Measurements from ENCODE around the gene ACLY.
"Not testable (repeated sequence)": the region's sequence is repeated elsewhere in the genome, so short reads cannot be mapped to it uniquely, and the experiment has no call there.

ACLY gene

DNA sequence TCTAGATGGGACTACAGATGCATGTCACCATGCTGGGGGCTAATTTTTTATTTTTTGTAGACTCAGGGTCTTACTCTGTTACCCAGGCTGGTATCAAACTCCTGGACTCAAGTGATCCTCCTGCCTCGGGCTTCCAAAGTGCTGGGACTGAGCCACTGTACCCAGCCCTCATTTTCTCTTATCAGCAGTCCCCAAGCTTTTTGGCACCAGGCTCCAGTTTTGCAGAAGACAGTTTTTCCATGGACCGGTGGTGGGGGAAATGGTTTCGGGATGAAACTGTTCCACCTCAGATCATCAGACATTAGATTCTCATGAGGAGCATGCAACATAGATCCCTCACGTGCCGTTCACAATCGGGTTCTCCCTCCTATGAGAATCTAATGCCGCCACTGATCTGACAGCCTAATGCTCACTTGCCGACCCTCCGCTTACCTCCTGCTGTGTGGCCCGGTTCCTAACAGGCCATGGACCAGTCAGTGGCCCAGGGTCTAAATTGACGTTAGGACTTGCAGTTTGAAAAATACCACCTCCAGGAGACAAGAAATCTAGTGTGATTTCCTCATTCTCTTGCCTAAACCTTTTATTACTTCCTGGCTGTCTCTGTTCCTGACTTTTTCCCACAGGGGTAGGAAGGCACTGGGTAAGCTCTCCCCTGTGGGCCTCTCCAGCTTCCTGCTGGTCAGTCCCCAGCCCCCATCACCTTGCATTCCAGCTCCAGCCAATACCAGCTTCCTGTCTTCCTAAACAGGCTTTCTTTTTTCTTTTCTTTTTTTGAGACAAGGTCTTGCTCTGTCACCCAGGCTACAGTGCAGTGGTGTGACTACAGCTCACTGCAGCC lies 38.5 kb upstream of the ACLY start:
- CTCF ChIA-PET = interaction anchor here (0.7 to 0.8 kb wide), 2 partner anchors 29 to 449 kb away, joined by 3 to 4 read pairs; no protein-coding TSS in a partner anchor
- Mint-ChIP-seq H3K4me3 (no peak overlapping the region), H3K4me1 (no peaks in the 10 kb centered on the region), H3K9me3 (no peaks in the 10 kb centered on the region), H3K27me3 (peaks cover 18% of the 10 kb centered on the region), H3K27ac (no peak overlapping the region), H3K36me3 (no peaks in the 10 kb centered on the region)
- DNase-seq = no peak

DNA sequence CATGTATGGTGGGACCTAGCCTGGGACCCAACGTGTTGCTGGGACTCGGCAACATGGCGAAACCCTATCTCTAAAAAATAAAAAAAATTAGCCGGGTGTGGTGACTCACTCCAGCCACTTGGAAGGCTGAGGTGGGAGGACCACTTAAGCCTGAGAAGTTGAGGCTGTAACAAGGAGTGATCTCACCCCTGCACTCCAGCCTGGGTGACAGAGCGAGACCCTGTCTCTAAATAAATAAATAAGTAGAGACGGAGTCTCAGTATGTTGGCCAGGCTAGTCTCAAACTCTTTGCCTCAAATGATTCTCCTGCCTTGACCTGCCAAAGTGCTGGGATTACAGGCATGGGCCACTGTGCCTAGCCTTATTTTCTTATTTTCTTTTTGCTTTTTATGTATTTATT lies 37.8 kb upstream of the ACLY start:
- CTCF ChIA-PET = no interaction called here
- Mint-ChIP-seq H3K27me3 (peaks cover 11% of the 10 kb centered on the region), H3K4me3 (no peak overlapping the region), H3K4me1 (no peaks in the 10 kb centered on the region), H3K36me3 (no peaks in the 10 kb centered on the region), H3K27ac (no peak overlapping the region), H3K9me3 (no peaks in the 10 kb centered on the region)
- DNase-seq = no peak

DNA sequence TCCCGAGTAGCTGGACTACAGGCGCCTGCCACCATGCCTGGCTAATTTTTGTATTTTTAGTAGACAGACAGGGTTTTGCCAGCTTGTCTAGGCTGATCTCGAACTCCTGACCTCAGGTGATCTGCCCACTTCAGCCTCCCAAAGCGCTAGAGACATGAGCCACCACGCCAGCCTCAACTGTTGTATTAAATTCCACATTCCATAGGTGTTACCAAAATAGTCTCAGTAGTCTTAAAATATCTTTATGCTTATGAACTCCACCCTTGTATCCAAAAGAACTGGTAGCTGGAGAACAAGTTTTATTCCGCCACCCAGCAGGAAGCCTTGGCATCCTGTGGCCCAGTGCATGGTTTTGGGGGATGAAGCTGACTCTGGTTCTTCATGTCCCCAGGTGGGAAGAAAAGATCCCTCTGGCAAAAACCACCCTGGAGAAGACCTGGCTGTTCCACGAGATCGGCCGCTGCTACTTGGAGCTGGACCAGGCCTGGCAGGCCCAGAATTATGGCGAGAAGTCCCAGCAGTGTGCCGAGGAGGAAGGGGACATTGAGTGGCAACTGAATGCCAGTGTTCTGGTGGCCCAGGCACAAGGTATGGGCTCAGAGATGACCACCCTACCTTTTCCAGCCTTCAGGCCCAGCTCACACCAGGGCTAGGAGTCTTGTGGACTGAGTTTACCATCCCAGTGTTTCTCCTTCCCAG lies 30.2 kb upstream of the ACLY start:
- H3K4me3 Mint-ChIP-seq = no peak overlapping the region
- CTCF ChIA-PET = no interaction called here
- H3K36me3 Mint-ChIP-seq = no peaks in the 10 kb centered on the region
- DNase-seq = no peak
- H3K4me1 Mint-ChIP-seq = no peaks in the 10 kb centered on the region
- H3K27ac Mint-ChIP-seq = no peak overlapping the region
- no peaks in the 10 kb centered on the region for H3K9me3 Mint-ChIP-seq
- H3K27me3 Mint-ChIP-seq = no peaks in the 10 kb centered on the region

DNA sequence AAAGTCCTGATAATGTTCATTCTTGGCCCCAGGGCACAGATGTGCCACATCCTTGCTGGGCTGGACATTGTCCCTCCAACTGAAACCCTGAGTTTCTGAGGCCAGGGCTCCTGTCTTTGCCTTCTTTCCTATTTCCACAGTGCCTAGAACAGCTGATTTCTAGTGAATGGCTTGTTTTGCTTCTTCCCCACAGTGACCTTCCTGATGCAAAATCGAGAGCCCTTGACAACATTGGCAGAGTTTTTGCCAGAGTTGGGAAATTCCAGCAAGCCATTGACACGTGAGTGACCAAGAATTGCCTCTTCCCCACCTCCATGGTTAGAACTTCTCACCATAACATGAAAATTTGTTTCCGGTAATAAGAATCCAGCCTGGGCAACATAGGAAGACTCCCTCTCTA lies 26.2 kb upstream of the ACLY start:
- Mint-ChIP-seq H3K27me3 (peaks cover 13% of the 10 kb centered on the region), H3K9me3 (no peaks in the 10 kb centered on the region), H3K36me3 (no peaks in the 10 kb centered on the region), H3K4me1 (no peaks in the 10 kb centered on the region), H3K4me3 (no peak overlapping the region), H3K27ac (no peak overlapping the region)
- CTCF ChIA-PET = no interaction called here
- DNase-seq = no peak

DNA sequence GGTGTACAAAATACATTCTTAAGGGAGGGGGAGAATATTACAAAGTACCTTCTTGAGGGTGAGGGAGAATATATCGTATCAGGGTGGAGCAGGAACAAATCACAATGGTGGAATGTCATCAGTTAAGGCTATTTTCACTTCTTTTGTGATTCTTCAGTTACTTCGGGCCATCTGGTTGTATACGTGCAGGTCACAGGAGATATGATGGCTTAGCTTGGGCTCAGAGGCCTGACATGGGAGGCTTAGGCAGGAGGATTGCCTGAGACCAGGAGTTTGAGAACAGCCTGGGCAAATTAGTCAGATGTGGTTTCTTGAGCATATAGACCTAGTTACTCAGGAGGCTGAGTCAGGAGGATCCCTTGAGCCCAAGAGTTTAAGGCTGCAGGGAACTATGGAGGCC lies 24.7 kb upstream of the ACLY start:
- H3K4me1 Mint-ChIP-seq = no peaks in the 10 kb centered on the region
- H3K9me3 Mint-ChIP-seq = no peaks in the 10 kb centered on the region
- no peak overlapping the region for H3K4me3 Mint-ChIP-seq
- peaks cover 23% of the 10 kb centered on the region for H3K27me3 Mint-ChIP-seq
- DNase-seq = no peak
- no peak overlapping the region for H3K27ac Mint-ChIP-seq
- CTCF ChIA-PET = no interaction called here
- H3K36me3 Mint-ChIP-seq = no peaks in the 10 kb centered on the region

DNA sequence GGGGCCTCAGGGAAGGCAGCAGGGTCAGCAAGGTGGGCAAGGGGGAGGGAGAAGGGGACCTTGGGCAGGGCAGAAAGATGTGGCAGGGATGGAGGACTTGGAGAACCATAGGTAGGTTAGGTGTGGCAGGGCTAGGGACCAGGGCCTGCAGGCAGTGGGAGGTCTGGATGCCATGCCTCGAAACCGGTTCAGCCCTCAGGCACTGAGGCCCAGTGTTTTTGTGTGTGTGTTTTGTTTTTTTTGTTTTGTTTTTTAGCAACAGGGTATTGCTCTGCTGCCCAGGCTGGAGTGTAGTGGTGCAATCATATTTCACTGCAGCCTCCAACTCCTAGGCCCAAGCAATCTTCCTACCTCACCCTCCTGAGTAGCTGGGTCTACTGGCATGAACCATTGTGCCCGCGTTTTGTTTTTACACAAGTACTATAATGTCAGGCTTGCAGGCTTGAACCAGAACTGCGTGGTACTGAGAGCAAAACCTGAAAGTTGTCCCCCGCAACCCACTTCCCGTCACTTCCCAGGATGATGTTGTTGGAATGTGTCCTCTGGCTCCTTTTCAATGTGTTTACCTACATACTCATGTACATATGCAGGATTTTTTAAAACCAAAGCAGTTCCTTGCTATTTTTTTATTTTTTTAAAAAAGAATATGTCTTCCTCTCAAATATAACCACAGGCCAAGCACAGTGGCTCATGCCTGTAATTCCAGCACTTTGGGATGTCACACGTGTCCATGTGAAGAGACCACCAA lies 24.0 kb upstream of the ACLY start:
- H3K4me3 Mint-ChIP-seq = no peak overlapping the region
- DNase-seq = no peak
- H3K27me3 Mint-ChIP-seq = peaks cover 23% of the 10 kb centered on the region
- CTCF ChIA-PET = interaction anchor here (0.5 kb wide), 1 partner anchor 157 kb away, joined by 3 read pairs; no protein-coding TSS in a partner anchor
- H3K27ac Mint-ChIP-seq = no peak overlapping the region
- H3K9me3 Mint-ChIP-seq = no peaks in the 10 kb centered on the region
- no peaks in the 10 kb centered on the region for H3K36me3 Mint-ChIP-seq
- H3K4me1 Mint-ChIP-seq = no peaks in the 10 kb centered on the region

DNA sequence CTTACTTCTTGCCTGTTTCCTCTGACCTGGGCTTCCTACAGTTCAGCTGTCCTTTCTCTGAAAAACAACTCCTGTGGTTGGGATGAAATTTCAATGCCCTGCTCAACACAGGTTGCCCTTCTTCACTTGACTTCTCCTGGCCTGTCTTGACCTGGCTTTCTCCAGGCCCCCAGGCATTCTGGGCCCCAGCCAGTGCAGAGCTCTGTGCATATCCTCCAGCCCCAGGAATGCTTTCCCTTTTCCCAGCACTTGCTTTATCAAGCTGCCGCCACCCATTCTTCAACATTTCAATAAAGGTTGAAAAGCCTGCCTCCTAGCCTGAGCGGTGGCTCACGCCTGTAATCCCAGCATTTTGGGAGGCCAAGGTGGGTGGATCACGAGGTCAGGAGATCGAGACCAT lies 22.4 kb upstream of the ACLY start:
- H3K9me3 Mint-ChIP-seq = no peaks in the 10 kb centered on the region
- DNase-seq = no peak
- no peaks in the 10 kb centered on the region for H3K36me3 Mint-ChIP-seq
- CTCF ChIA-PET = no interaction called here
- H3K4me1 Mint-ChIP-seq = no peaks in the 10 kb centered on the region
- H3K4me3 Mint-ChIP-seq = no peak overlapping the region
- H3K27me3 Mint-ChIP-seq = peaks cover 23% of the 10 kb centered on the region
- H3K27ac Mint-ChIP-seq = no peak overlapping the region

DNA sequence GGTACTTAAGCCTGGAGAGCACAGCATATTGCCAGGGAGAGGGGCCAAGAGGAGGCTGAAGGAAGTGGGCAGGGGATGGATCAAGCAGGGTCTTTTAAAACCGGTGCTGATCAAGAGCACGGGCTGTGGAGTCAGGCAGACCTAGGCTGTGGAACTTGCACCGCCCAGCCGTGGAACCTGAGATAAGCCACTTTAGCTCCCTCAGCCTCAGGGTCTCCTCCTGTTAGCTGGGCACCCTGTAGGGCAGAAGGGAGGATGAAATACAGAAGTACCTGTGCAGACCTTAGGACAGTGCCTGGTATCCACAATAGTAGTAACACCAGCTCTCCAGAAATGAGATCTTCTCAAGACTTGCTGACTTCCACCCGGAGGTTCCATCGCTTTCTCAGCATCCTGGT lies 20.9 kb upstream of the ACLY start:
- DNase-seq = no peak
- H3K36me3 Mint-ChIP-seq = no peaks in the 10 kb centered on the region
- H3K9me3 Mint-ChIP-seq = no peaks in the 10 kb centered on the region
- peaks cover 23% of the 10 kb centered on the region for H3K27me3 Mint-ChIP-seq
- H3K4me1 Mint-ChIP-seq = peaks cover 1% of the 10 kb centered on the region
- CTCF ChIA-PET = interaction anchor here (1.2 kb wide), 1 partner anchor 10 kb away, joined by 4 read pairs; the partner anchor contains the start of gene ODAD4
- no peak overlapping the region for H3K4me3 Mint-ChIP-seq
- H3K27ac Mint-ChIP-seq = no peak overlapping the region

DNA sequence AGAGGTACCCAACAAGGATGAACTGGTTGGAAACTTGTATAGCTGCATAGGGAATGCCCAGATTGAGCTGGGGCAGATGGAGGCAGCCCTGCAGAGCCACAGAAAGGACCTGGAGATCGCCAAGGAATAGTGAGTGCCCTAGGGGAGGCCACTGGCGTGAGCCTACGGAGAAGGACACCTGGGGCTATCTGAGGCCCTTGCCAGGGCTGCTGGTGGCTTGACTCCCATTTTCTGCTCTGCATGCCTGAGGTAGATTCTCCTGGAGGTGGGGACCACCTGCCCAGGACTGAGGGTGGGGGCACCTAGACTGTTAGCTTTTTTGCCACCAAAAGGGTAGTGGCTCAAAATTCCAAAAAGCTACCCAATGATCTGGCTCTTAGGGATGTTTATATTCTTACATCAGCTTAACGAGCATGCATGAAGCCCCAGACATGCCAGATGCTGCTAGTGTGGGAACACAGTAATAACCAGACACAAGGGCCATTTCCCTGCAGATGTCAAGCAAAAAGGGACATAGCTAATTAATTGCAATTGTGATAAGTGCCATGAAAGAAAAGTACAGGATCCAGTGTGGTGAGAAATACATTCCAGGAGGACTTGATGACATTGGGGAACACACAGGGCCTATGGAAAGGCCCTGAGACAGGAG lies 20.4 kb upstream of the ACLY start:
- no peak overlapping the region for H3K27ac Mint-ChIP-seq
- CTCF ChIA-PET = interaction anchor here (0.8 to 1.2 kb wide), 2 partner anchors 9 to 25 kb away, joined by 3 to 4 read pairs; partner anchors contain the start of gene ODAD4

DNA sequence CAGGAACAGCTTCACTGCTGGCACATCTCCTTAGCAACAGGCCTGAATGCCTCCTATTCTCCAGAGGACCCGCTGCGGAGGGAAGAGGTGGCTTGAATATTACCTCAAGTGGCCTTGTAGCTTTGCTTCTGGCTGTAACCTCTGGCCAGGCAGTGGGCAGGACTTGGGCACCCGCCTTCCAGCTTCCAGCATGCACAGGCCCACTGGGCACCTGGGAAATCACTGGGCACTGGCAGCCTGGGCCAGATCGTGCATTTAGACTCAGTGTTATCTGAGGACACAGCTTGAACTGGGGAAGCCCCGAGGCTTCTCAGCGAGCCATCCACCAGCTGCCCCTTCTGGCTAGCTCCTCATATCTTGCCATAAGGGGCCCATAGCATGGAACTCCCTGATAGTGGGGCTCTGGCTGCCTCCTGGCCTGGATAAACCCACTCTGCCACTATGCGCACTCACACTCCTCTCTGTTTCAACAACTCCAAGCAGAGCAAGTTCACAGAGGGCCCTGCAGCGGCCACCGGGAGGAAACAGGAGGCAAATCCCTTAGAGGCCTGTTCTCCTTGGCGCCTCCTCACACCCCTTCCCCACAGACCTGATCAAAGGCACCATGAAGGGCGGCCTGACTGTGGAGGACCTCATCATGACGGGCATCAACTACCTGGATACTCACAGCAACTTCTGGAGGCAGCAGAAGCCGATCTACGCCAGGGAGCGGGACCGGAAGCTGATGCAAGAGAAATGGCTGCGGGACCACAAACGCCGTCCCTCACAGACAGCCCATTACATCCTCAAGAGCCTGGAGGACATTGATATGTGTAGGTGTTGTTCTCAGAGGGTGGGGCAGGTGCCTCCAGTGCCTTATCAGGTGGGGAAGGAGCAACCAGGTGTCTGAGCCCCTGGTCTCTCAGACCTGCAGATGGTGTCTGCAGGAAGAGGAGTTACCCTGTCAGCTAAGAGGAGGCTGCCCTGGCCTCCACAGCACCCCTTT lies 19.5 kb upstream of the ACLY start:
- Mint-ChIP-seq H3K27ac (no peak overlapping the region), H3K27me3 (peaks cover 23% of the 10 kb centered on the region), H3K4me3 (no peak overlapping the region), H3K36me3 (no peaks in the 10 kb centered on the region), H3K9me3 (no peaks in the 10 kb centered on the region), H3K4me1 (peaks cover 9% of the 10 kb centered on the region)
- CTCF ChIA-PET = interaction anchor here (0.8 to 1.2 kb wide), 2 partner anchors 8 to 26 kb away, joined by 3 to 4 read pairs; partner anchors contain the start of gene ODAD4
- DNase-seq = no peak

More for the DNA sequence above, 20.4 kb upstream of the ACLY start:
- Mint-ChIP-seq H3K9me3 (no peaks in the 10 kb centered on the region), H3K4me1 (peaks cover 4% of the 10 kb centered on the region), H3K27me3 (peaks cover 23% of the 10 kb centered on the region), H3K4me3 (no peak overlapping the region), H3K36me3 (no peaks in the 10 kb centered on the region)
- DNase-seq = no peak

DNA sequence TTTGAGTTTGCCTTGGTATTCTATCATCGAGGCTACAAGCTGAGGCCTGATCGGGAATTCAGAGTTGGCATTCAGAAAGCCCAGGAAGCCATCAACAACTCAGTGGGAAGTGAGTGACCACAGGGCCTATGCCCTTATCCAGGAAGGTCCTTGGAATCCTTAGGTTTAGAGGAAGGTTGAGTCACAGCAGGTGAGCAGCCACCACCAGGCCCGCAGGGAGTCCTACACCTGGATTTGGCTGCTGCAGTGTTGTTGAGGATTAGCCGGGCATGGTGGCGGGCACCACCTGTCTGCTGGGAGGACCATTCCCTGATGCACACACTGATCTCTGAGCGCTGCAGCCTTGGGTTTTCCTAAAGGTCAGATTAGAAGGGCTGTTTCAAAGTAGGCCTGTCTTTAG lies 16.9 kb upstream of the ACLY start:
- Mint-ChIP-seq H3K36me3 (no peaks in the 10 kb centered on the region), H3K4me3 (no peak overlapping the region), H3K4me1 (peaks cover 34% of the 10 kb centered on the region), H3K9me3 (no peaks in the 10 kb centered on the region), H3K27me3 (peaks cover 17% of the 10 kb centered on the region), H3K27ac (no peak overlapping the region)
- no peak for DNase-seq
- CTCF ChIA-PET = interaction anchor here (1.1 to 3.5 kb wide), 2 partner anchors 11 to 27 kb away, joined by 3 to 12 read pairs; no protein-coding TSS in a partner anchor

DNA sequence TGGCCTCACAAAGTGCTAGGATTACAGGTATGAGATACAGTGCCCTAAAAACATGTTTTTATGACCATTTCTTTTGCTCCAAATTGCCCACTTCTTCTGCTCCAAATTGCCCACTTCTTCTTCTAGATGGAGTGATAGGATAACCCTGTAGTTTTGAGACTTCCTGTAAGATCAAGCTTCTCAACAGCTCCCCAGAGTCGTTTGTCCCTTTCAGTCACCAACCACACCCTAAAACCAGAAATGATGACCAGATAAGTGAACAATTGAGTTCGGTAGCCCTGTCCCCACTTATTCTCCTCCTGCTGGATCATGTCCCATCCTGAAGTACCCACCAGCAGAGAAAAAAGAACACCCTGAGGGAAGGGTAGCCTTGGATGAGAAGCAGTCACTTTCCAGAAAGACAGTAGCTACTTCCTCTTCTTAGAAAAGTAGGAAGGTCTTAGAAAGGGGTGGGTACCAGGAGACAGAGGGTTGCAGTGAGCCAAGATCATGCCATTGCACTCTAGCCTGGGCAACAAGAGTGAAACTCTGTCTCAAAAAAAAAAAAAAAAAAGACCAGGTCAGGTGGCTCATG lies 14.2 kb upstream of the ACLY start:
- DNase-seq = no peak
- peak overlapping the region; percentile 89 for H3K27ac Mint-ChIP-seq
- H3K27me3 Mint-ChIP-seq = no peaks in the 10 kb centered on the region
- H3K36me3 Mint-ChIP-seq = peaks cover 6% of the 10 kb centered on the region
- no peaks in the 10 kb centered on the region for H3K9me3 Mint-ChIP-seq
- CTCF ChIA-PET = interaction anchor here (1.0 to 3.5 kb wide), 2 partner anchors 30 to 178 kb away, joined by 3 to 12 read pairs; no protein-coding TSS in a partner anchor
- H3K4me1 Mint-ChIP-seq = peaks cover 52% of the 10 kb centered on the region
- H3K4me3 Mint-ChIP-seq = peak overlapping the region; percentile 46

DNA sequence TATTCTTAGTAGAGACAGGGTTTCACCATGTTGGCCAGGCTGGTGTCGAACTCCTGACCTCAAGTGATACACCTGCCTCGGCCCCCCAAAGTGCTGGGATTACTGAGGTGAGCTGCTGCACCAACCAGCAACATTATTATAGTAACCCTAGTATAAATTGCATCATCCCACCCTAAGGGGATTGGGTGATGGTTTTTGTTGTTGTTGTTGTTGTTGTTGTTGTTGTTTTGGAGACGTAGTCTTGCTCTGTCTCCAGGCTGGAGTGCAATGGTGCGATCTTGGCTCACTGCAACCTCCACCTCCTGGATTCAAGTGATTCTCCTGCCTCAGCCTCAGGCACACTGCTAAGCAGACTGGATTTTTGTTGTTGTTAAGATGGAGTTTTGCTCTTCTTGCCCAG lies 13.0 kb upstream of the ACLY start:
- H3K36me3 Mint-ChIP-seq, H3K9me3 Mint-ChIP-seq, H3K27me3 Mint-ChIP-seq, CTCF ChIA-PET, DNase-seq, H3K4me3 Mint-ChIP-seq: not testable (repeated sequence)
- peak overlapping the region; percentile 58 for H3K27ac Mint-ChIP-seq
- H3K4me1 Mint-ChIP-seq = peaks cover 54% of the 10 kb centered on the region

Measured in activated naive CD4-positive, alpha-beta T cell treated with anti-CD3 and anti-CD28 coated beads, Interleukin-2, amount 10 ng/mL, durations not matched to agents 7 days and 5 days (primary cell).